SK-N-SH treated with all-trans-retinoic acid at 6 μM for 48 hours (cell line): ENCODE results near the gene IMMP2L.

Experiments
- ATAC-seq: fragments of 200-7000 bp; cut with Tn5 transposase; 3 replicates; pipeline ENCODE4 v1.9.1; 2020; ENCODE audit warnings: mild to moderate bottlenecking, moderate library complexity
- ARNTL ChIP-seq: fragments of 450-650 bp; formaldehyde crosslinking; IDR thresholded peaks from 2 replicates; pipeline ENCODE4 v1.5.0; 2020; ENCODE audit warnings: low read depth, mild to moderate bottlenecking, moderate library complexity, borderline replicate concordance
- BACH2 ChIP-seq: fragments of 250-450 bp; sonication (Bioruptor Pico); IDR thresholded peaks from 2 replicates; pipeline ENCODE4 v1.9.0; 2021; ENCODE audit warnings: mild to moderate bottlenecking, borderline replicate concordance
- CREB5 ChIP-seq: fragments of 250-450 bp; sonication (Bioruptor Pico); IDR thresholded peaks from 2 replicates; pipeline ENCODE4 v1.5.1; 2020; ENCODE audit warnings: low read depth, mild to moderate bottlenecking, moderate library complexity
- CSDC2 ChIP-seq: fragments of 250-450 bp; sonication (Bioruptor Pico); IDR thresholded peaks from 2 replicates; pipeline ENCODE4 v1.5.0; 2020; ENCODE audit warnings: mild to moderate bottlenecking, moderate library complexity
- CSRNP3 ChIP-seq: fragments of 250-450 bp; sonication (Bioruptor Pico); IDR thresholded peaks from 2 replicates; pipeline ENCODE4 v1.5.1; 2021; ENCODE audit warnings: mild to moderate bottlenecking, moderate library complexity
- ESRRG ChIP-seq: fragments of 250-450 bp; sonication (Bioruptor Pico); IDR thresholded peaks from 2 replicates; pipeline ENCODE4 v1.6.1; 2021; ENCODE audit warnings: mild to moderate bottlenecking
- ISL1 ChIP-seq: fragments of 250-450 bp; sonication (Bioruptor Pico); IDR thresholded peaks from 2 replicates; pipeline ENCODE4 v2.1.2; 2022; ENCODE audit warnings: mild to moderate bottlenecking, moderate library complexity
- PPARA ChIP-seq: fragments of 250-450 bp; sonication (Bioruptor Pico); IDR thresholded peaks from 2 replicates; pipeline ENCODE4 v1.5.0; 2020; ENCODE audit warnings: mild to moderate bottlenecking, borderline replicate concordance
- RARB ChIP-seq: fragments of 250-450 bp; sonication (Bioruptor Pico); IDR thresholded peaks from 2 replicates; pipeline ENCODE4 v1.8.0; 2021; ENCODE audit warnings: mild to moderate bottlenecking, moderate library complexity
- TCF4 ChIP-seq: fragments of 250-450 bp; sonication (Bioruptor Pico); IDR thresholded peaks from 2 replicates; pipeline ENCODE4 v1.8.0; 2021; ENCODE audit warnings: mild to moderate bottlenecking, moderate library complexity, borderline replicate concordance
- TOX ChIP-seq: fragments of 250-450 bp; sonication (Bioruptor Pico); IDR thresholded peaks from 2 replicates; pipeline ENCODE4 v1.8.0; 2021; ENCODE audit warnings: mild to moderate bottlenecking, moderate library complexity, borderline replicate concordance
- ZC3H10 ChIP-seq: fragments of 250-450 bp; sonication (Bioruptor Pico); IDR thresholded peaks from 2 replicates; pipeline ENCODE4 v1.5.1; 2021; ENCODE audit warnings: mild to moderate bottlenecking, moderate library complexity
- ZFP3 ChIP-seq: fragments of 250-450 bp; sonication (Bioruptor Pico); IDR thresholded peaks from 2 replicates; pipeline ENCODE4 v1.5.0; 2020; ENCODE audit warnings: mild to moderate bottlenecking, moderate library complexity
- ZFP30 ChIP-seq: fragments of 450-650 bp; formaldehyde crosslinking; IDR thresholded peaks from 2 replicates; pipeline ENCODE4 v1.5.0; 2022; ENCODE audit warnings: mild to moderate bottlenecking, moderate library complexity
- ZNF565 ChIP-seq: fragments of 450-650 bp; formaldehyde crosslinking; conservative IDR thresholded peaks from 2 replicates; pipeline ENCODE4 v1.5.0; 2020; ENCODE audit warnings: low read depth, mild to moderate bottlenecking, moderate library complexity
- ZNF70 ChIP-seq: fragments of 450-650 bp; formaldehyde crosslinking; IDR thresholded peaks from 2 replicates; pipeline ENCODE4 v1.5.0; 2020; ENCODE audit warnings: mild to moderate bottlenecking, moderate library complexity
- ZNF8 ChIP-seq: fragments of 450-650 bp; formaldehyde crosslinking; IDR thresholded peaks from 2 replicates; pipeline ENCODE4 v1.5.0; 2020; ENCODE audit warnings: mild to moderate bottlenecking, moderate library complexity
- TF ChIP-seq, protein P1 (sequence below): fragments of 250-450 bp; sonication (Bioruptor Pico); IDR thresholded peaks from 2 replicates; pipeline ENCODE4 v1.8.0; 2020; ENCODE audit warnings: mild to moderate bottlenecking, moderate library complexity, borderline replicate concordance
- TF ChIP-seq, protein P2 (sequence below): fragments of 250-450 bp; sonication (Bioruptor Pico); IDR thresholded peaks from 2 replicates; pipeline ENCODE4 v1.8.0; 2021; ENCODE audit warnings: low read depth, mild to moderate bottlenecking, moderate library complexity, borderline replicate concordance

IMMP2L gene

GRCh38 chr7:111223802-111224253 lies 338.5 kb downstream of the IMMP2L start (continued):
- no peak for TF ChIP-seq PPARA (CRISPR knock-in tag)

DNA sequence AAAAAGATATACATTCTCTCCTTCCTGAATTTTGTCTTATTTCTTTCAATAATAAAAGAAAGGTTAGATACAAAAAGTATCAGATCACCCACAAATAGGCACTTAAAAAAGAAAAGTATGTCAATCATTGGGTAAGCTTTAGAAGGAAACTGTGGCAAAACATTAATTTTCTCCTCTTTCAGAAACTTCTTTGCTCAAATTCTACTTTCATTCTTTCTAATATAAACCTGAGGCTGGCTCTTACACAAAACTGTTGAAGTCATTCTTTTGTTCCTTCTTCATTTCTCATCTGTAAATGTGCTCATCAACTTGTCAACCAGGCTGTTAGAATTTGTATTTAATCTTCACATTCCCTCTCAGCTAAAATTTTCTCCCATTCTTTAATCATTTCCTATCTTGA lies 346.7 kb downstream of the IMMP2L start:
- TF ChIP-seq CSRNP3 (CRISPR knock-in tag) (no peak), ZNF565 (CRISPR knock-in tag) (no peak), ZNF8 (no peak), TOX (CRISPR knock-in tag) (no peak), ARNTL (no peak), CSDC2 (CRISPR knock-in tag) (no peak), TCF4 (CRISPR knock-in tag) (no peak), ESRRG (CRISPR knock-in tag) (no peak), ZFP30 (no peak), ISL1 (no peak), CREB5 (no peak), RARB (CRISPR knock-in tag) (no peak)
- TF ChIP-seq, protein P1, sequence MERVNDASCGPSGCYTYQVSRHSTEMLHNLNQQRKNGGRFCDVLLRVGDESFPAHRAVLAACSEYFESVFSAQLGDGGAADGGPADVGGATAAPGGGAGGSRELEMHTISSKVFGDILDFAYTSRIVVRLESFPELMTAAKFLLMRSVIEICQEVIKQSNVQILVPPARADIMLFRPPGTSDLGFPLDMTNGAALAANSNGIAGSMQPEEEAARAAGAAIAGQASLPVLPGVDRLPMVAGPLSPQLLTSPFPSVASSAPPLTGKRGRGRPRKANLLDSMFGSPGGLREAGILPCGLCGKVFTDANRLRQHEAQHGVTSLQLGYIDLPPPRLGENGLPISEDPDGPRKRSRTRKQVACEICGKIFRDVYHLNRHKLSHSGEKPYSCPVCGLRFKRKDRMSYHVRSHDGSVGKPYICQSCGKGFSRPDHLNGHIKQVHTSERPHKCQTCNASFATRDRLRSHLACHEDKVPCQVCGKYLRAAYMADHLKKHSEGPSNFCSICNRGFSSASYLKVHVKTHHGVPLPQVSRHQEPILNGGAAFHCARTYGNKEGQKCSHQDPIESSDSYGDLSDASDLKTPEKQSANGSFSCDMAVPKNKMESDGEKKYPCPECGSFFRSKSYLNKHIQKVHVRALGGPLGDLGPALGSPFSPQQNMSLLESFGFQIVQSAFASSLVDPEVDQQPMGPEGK (CRISPR knock-in tag) = no peak
- no peak for ATAC-seq

GRCh38 chr7:111212857-111213523 lies 349.3 kb downstream of the IMMP2L start:
- no peak for TF ChIP-seq TOX (CRISPR knock-in tag)
- no peak for TF ChIP-seq CREB5
- no peak for TF ChIP-seq ISL1
- no peak for TF ChIP-seq ZFP3 (CRISPR knock-in tag)
- no peak for TF ChIP-seq ZC3H10 (CRISPR knock-in tag)
- no peak for TF ChIP-seq BACH2
- TF ChIP-seq ZNF8 = no peak
- TF ChIP-seq ZNF70 (CRISPR knock-in tag) = no peak
- no peak for TF ChIP-seq ZFP30
- TF ChIP-seq TCF4 (CRISPR knock-in tag) = no peak
- TF ChIP-seq, protein P2, sequence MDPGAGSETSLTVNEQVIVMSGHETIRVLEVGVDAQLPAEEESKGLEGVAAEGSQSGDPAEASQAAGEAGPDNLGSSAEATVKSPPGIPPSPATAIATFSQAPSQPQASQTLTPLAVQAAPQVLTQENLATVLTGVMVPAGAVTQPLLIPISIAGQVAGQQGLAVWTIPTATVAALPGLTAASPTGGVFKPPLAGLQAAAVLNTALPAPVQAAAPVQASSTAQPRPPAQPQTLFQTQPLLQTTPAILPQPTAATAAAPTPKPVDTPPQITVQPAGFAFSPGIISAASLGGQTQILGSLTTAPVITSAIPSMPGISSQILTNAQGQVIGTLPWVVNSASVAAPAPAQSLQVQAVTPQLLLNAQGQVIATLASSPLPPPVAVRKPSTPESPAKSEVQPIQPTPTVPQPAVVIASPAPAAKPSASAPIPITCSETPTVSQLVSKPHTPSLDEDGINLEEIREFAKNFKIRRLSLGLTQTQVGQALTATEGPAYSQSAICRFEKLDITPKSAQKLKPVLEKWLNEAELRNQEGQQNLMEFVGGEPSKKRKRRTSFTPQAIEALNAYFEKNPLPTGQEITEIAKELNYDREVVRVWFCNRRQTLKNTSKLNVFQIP (CRISPR knock-in tag) = no peak
- TF ChIP-seq ESRRG (CRISPR knock-in tag) = no peak
- TF ChIP-seq, protein P1 (CRISPR knock-in tag) = no peak

DNA sequence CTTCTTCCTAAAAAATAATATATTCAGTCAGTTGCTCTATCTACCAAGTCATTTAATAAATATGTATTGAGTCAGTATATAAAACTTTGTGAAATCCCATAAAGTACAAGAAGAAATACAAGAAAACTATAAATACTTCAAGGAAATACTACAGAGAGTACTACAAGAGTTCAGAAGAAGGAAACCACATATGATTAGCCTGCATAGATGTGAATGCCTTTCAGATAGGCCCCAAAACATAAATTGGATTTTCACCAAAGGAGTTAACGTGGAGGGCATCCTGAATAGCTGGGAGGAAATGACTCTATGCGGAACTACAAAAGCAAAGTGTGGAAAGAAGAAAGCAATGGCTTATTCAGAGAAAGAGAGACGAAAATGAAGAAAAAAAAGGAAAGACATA lies 351.3 kb downstream of the IMMP2L start:
- TF ChIP-seq ISL1 (no peak), ZNF565 (CRISPR knock-in tag) (no peak), ZNF8 (no peak), TCF4 (CRISPR knock-in tag) (no peak), CREB5 (no peak), CSDC2 (CRISPR knock-in tag) (no peak), ZC3H10 (CRISPR knock-in tag) (no peak)
- TF ChIP-seq, protein P2 (CRISPR knock-in tag) = no peak
- TF ChIP-seq, protein P1 (CRISPR knock-in tag) = no peak
- no peak for ATAC-seq

More at GRCh38 chr7:111212857-111213523, 349.3 kb downstream of the IMMP2L start:
- no peak for ATAC-seq
